GM21619 (cell line): Measurements from ENCODE around the gene DCANP1.

Experiments
- ATAC-seq: cut with Tn5 transposase; IDR thresholded peaks from one replicate; pipeline ENCODE4 v1.9.1; 2021; ENCODE audit not compliant: unreplicated experiment

The DCANP1 gene

GRCh38 chr5:135426102-135427082, 20.8 kb downstream of the DCANP1 start:
- ATAC-seq = peak; percentile 91

DNA sequence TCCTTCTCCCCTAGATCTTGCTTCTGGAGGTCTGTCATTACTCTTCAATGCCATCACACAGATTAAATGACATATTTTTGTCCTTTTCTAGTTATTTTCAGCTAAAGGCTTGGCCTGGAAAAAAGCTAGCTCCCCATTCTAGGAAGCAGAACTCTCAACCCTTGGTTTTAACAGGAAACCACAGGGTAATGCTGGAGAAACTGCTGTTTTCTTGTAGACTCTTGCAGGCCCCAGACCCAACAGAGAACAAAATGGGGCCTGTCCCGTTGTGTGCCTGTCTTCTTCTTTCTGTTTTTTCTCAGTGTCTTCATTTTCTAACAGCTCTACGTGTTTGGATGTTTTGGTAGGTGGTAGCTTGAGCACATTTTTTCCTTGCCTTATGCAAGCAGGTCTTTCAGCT, 21.5 kb downstream of the DCANP1 start:
- ATAC-seq = no peak

DNA sequence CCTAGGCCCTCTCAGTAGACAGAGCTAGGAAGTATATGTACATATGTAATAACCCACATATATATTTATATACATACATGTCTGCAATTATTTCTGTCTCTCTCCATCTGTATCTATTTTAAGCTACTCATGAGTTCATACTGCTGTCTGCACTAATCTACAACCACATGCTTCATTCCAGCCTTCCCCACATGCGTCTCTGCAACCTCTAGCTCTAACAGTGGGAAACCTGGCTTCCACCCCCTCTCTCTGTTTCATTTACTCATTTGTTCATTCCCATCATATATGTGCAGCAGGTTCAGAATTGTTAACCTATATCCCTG, 23.3 kb downstream of the DCANP1 start:
- ATAC-seq = no peak

DNA sequence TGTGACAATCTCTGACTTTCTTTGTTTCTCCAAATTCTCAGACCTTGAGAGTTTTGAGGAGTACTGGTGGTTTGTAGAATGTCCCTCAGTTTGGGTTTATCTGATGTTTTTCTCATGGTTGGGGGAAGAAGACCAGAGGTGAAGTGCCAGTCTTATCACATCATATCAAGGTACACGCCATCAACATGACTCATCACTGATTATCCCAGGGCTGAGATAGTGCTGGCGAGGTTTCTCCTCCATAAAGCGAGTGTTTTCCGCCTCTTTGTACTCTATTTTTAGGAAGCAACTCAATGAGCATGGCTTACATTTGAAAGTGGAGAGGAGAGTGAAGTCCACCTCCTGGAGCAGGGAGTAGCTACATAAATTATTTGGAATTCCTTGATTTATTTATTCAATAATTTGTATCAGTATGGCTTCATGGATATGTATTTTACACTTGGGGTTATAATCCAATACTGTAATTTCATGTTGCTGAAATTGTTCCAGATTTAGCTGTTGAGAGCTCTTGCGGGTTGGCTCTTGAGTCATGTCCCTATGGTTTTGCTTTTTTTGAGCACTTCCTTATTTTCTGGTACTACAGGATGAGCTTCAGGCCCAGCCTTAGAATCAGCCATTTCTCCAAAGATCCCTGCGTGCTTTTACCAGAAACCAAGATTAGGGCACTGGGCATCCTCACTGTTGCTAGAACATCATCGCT, 23.9 kb downstream of the DCANP1 start:
- ATAC-seq = no peak

- no peak for ATAC-seq
Observed at GRCh38 chr5:135422419-135422818, 24.7 kb downstream of the DCANP1 start.

GRCh38 chr5:135417083-135417482, 30.1 kb downstream of the DCANP1 start:
- no peak for ATAC-seq

- ATAC-seq = no peak
Observed at GRCh38 chr5:135405082-135405481, 42.1 kb downstream of the DCANP1 start.

- no peak for ATAC-seq
Observed at GRCh38 chr5:135402031-135402430, 45.1 kb downstream of the DCANP1 start.

DNA sequence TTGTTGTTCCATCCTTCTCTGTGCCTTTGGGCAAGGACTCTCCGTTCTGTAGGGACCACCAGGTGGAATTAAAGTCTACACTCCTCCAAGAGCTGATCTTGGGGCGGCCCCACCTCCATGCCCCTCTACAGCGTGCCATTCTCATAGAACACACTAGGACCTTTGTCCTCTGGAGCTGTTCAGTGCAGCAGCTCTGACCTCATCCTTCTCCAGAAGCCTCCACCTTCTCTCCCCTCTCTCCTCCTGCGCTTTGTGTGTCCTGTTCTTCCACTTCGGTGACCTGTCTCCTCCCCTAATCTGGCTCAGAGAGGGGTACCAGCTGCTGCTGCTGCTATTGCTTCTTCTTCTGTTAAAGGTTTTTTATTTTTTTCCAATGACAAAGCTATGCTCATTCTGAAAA, 46.3 kb downstream of the DCANP1 start:
- ATAC-seq = no peak

GRCh38 chr5:135399794-135400542, 47.2 kb downstream of the DCANP1 start:
- ATAC-seq = no peak

- peak; percentile 86 for ATAC-seq
Observed at GRCh38 chr5:135398855-135399793, 48.0 kb downstream of the DCANP1 start, which contains the start of gene MACROH2A1. TSS of gene MACROH2A1 (minus strand) at chr5:135399231. CDS start at chr5:135389093, 10,138 bp downstream.

DNA sequence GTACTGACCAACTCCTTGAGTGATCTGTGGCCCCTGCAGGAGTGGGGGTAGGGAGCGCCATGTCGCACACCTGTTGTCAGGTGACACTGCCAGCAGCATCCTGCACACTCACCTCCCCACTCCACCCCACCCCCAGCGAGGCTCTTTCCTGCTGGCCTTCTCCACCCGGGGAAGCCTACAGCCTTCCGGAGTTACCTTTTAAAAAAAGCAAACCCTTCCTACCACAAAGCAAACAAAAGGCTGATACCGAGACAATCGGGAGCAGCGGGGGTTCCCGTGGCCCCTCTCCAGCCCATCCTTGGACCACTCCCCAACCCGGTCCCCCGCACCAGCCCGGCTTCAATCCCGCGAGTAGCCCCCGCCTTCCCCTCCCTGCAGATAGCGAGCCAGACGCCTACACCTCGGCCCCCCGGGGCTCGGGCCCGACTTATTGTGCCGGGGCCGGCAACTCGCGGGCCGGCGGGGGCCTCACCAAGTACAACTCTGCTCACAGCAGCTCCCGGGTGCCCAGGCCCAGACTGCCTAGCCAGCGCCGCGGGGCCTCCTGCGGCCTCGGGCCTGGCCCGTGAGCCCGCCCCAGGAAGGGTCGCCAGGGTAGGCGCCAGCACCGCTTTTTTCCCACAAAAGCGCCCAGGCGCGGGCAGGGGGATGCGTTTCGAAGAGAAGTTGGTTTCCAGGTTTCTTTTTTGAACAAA, 48.8 kb downstream of the DCANP1 start:
- ATAC-seq = peak; percentile 36

DNA sequence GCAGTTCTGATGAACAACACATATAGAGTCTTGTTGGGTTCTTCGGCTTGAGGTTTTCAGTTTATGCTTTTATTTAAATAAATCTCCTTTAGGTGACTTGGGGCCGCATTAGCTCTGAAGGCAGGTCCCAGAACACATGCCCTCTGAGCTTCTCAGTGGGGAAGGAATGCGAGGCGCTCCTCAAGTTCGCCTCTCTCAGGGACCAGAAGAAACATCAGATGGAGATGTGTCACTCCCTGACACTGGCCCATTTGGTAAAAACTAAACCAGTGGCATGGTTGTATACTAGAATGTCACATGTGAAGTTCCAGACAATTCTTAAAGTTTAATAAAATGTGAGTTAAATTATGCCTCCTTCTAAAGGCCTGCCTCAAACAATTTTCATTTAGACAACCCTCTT, 50.1 kb downstream of the DCANP1 start:
- ATAC-seq = no peak

- ATAC-seq = no peak
Observed at GRCh38 chr5:135396459-135397055, 50.6 kb downstream of the DCANP1 start.

GRCh38 chr5:135395866-135396265, 51.3 kb downstream of the DCANP1 start:
- ATAC-seq = no peak

DNA sequence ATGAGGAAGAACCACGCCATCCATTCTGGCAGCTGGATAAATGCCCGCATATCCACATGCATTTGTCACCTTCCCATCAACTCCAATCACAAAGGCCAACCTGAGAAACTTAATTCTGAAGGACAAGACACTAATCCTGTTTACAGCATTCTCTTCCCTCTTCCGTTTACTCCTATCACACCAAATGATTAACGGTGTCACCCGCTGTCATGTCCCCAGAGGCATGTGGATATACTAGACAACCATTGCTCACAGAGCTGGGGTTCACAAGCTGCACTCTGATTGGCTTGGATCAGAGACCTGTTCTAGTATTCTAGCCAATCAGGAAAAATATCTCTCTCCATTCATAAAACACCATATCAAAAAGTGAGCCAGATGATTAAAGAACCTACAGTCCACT, 51.7 kb downstream of the DCANP1 start:
- no peak for ATAC-seq
